SK-N-SH (cell line): ENCODE measurements around the gene LRMDA. TPM values are rescaled to one million over a fixed set of nuclear protein-coding genes. Genes with fewer than 3 reads are reported as not detected.

Experiments
- CTCF ChIA-PET: fragments of 300-600, 350-600 bp; formaldehyde crosslinking; extraction: SDS; loops from one replicate; lab custom pipeline; 2021; lab: Yijun Ruan, JAX
- POLR2A ChIA-PET: fragments of 350-600 bp; sonication (Branson Sonifier 250); formaldehyde crosslinking; extraction: SDS; loops from one replicate; lab custom pipeline; 2020; ENCODE audit warnings: antibody characterized with exemption, inconsistent platforms; lab: Yijun Ruan, JAX
- DNase-seq: peaks from one replicate; pipeline ENCODE4 v3.0.0; 2012
- H2AFZ ChIP-seq: fragments of 200-600 bp; sonication (generic); 2 replicates; pipeline ENCODE4 v1.8.1; 2016; ENCODE audit warnings: antibody characterized with exemption, mild to moderate bottlenecking, low read depth
- H3F3A ChIP-seq: fragments of 200-600 bp; sonication (generic); replicated peaks from 2 replicates; pipeline ENCODE3; 2016; ENCODE audit warnings: antibody characterized with exemption, mild to moderate bottlenecking; ENCODE audit not compliant: insufficient read depth
- H3K27ac ChIP-seq, 2 experiments: fragments of 200-500 bp in 1 of 2; fragments of 200-600 bp in 1 of 2; sonication (Bioruptor generic) in 1 of 2; sonication (generic), shearing (Covaris generic) in 1 of 2; 2 replicates each; pipeline versions ENCODE4 v1.5.1 to v1.6.1; 2014 to 2016; ENCODE audit warnings: low read depth in 2 of 2, inconsistent platforms in 1 of 2, low read length in 1 of 2, mild to moderate bottlenecking in 1 of 2, mixed read lengths in 1 of 2
- H3K27me3 ChIP-seq: fragments of 200-600 bp; sonication (generic), shearing (Covaris generic); 2 replicates; pipeline ENCODE4 v1.6.1; 2016; ENCODE audit warnings: mixed run types; ENCODE audit not compliant: insufficient read depth
- H3K36me3 ChIP-seq, 2 experiments: fragments of 200-500 bp in 1 of 2; fragments of 200-600 bp in 1 of 2; sonication (Bioruptor generic) in 1 of 2; sonication (generic) in 1 of 2; replicated peaks in 1 of 2; 2 replicates each; pipeline versions ENCODE3 to v1.5.1; 2014 to 2016; ENCODE audit warnings: low read length in 1 of 2, mild to moderate bottlenecking in 1 of 2; ENCODE audit not compliant: insufficient read depth in 2 of 2, control insufficient read depth in 1 of 2
- H3K4me1 ChIP-seq, 2 experiments: fragments of 200-500 bp in 1 of 2; fragments of 200-600 bp in 1 of 2; sonication (Bioruptor generic) in 1 of 2; sonication (generic), shearing (Covaris generic) in 1 of 2; 2 replicates each; pipeline versions ENCODE4 v1.5.1 to v1.6.1; 2014 to 2016; ENCODE audit warnings: low read depth in 1 of 2, low read length in 1 of 2, mixed run types in 1 of 2; ENCODE audit not compliant: insufficient read depth in 2 of 2, control insufficient read depth in 1 of 2
- H3K4me2 ChIP-seq: fragments of 200-600 bp; sonication (generic), shearing (Covaris generic); 2 replicates; pipeline ENCODE4 v1.6.1; 2017; ENCODE audit warnings: mixed run types
- H3K4me3 ChIP-seq, 2 experiments: fragments of 200-500 bp in 1 of 2; fragments of 200-600 bp in 1 of 2; sonication (Bioruptor generic) in 1 of 2; sonication (generic), shearing (Covaris generic) in 1 of 2; 2 replicates each; pipeline versions ENCODE4 v1.5.1 to v1.8.1; 2014 to 2016; ENCODE audit warnings: low read depth in 2 of 2, inconsistent platforms in 1 of 2, low read length in 1 of 2, mild to moderate bottlenecking in 1 of 2, mixed read lengths in 1 of 2, moderate library complexity in 1 of 2
- H3K79me2 ChIP-seq: fragments of 200-600 bp; sonication (generic); 2 replicates; pipeline ENCODE4 v1.8.1; 2017; ENCODE audit warnings: mild to moderate bottlenecking; ENCODE audit not compliant: insufficient read depth
- H3K9ac ChIP-seq: fragments of 200-600 bp; sonication (generic); 2 replicates; pipeline ENCODE4 v1.6.1; 2017; ENCODE audit warnings: mixed run types
- H3K9me2 ChIP-seq: fragments of 200-600 bp; sonication (generic); 2 replicates; pipeline ENCODE4 v1.6.1; 2017; ENCODE audit warnings: mixed run types
- H3K9me3 ChIP-seq: fragments of 200-600 bp; sonication (generic); 2 replicates; pipeline ENCODE4 v1.6.1; 2017; ENCODE audit warnings: mixed run types, mild to moderate bottlenecking, moderate library complexity
- H4K20me1 ChIP-seq: fragments of 200-600 bp; sonication (generic); 2 replicates; pipeline ENCODE4 v1.6.1; 2017; ENCODE audit warnings: mild to moderate bottlenecking, mixed run types; ENCODE audit not compliant: insufficient read depth
- ELF1 ChIP-seq: IDR thresholded peaks from 2 replicates; pipeline ENCODE4 v1.4.0; 2012
- EP300 ChIP-seq, 2 experiments: IDR thresholded peaks; 2 replicates each; pipeline versions ENCODE4 v1.4.0 to v1.6.1; 2012; ENCODE audit warnings: borderline replicate concordance in 1 of 2, low read depth in 1 of 2, low read length in 1 of 2
- EZH2phosphoT487 ChIP-seq: fragments of 200-600 bp; sonication (generic); IDR thresholded peaks from 2 replicates; pipeline ENCODE4 v1.6.1; 2017; ENCODE audit warnings: low read depth, mixed run types, mild to moderate bottlenecking, antibody characterized with exemption, moderate library complexity, borderline replicate concordance
- FOSL2 ChIP-seq: IDR thresholded peaks from 2 replicates; pipeline ENCODE4 v1.4.0; 2012; ENCODE audit warnings: low read depth, mild to moderate bottlenecking, moderate library complexity, borderline replicate concordance
- FOXJ3 ChIP-seq: sonication (generic); formaldehyde crosslinking; IDR thresholded peaks from 2 replicates; pipeline ENCODE4 v1.5.1; 2020; ENCODE audit warnings: mild to moderate bottlenecking, missing genetic modification reagents
- GABPA ChIP-seq: IDR thresholded peaks from 2 replicates; pipeline ENCODE4 v1.4.0; 2012; ENCODE audit warnings: low read depth, mild to moderate bottlenecking
- GATA2 ChIP-seq: sonication (generic); formaldehyde crosslinking; IDR thresholded peaks from 2 replicates; pipeline ENCODE4 v1.5.0; 2020; ENCODE audit warnings: mild to moderate bottlenecking, missing genetic modification reagents
- IRF3 ChIP-seq: fragments of 150-350 bp; IDR thresholded peaks from 2 replicates; pipeline ENCODE4 v1.6.1; 2016; ENCODE audit warnings: mild to moderate bottlenecking, low read depth, low read length
- JUND ChIP-seq: IDR thresholded peaks from 2 replicates; pipeline ENCODE4 v1.4.0; 2012
- MAX ChIP-seq: IDR thresholded peaks from 2 replicates; pipeline ENCODE4 v1.4.0; 2012; ENCODE audit warnings: low read depth
- MXI1 ChIP-seq: IDR thresholded peaks from 2 replicates; pipeline ENCODE4 v1.6.1; 2012; ENCODE audit warnings: mild to moderate bottlenecking, low read depth, low read length, improper control_type of control experiment
- NFIC ChIP-seq: IDR thresholded peaks from 2 replicates; pipeline ENCODE4 v1.4.0; 2012; ENCODE audit warnings: borderline replicate concordance
- PBX3 ChIP-seq: IDR thresholded peaks from 2 replicates; pipeline ENCODE4; 2012
- RAD21 ChIP-seq: IDR thresholded peaks from 2 replicates; pipeline ENCODE4 v1.6.1; 2012; ENCODE audit warnings: mild to moderate bottlenecking, low read length
- RCOR1 ChIP-seq: fragments of 150-350 bp; IDR thresholded peaks from 2 replicates; pipeline ENCODE4 v1.6.1; 2017; ENCODE audit warnings: antibody characterized with exemption, low read length
- REST ChIP-seq: IDR thresholded peaks from 2 replicates; pipeline ENCODE4 v1.6.1; 2012; ENCODE audit warnings: mild to moderate bottlenecking, low read depth, low read length, moderate library complexity
- SIN3A ChIP-seq: IDR thresholded peaks from 2 replicates; pipeline ENCODE4 v1.6.1; 2012; ENCODE audit warnings: low read depth, mild to moderate bottlenecking, low read length, moderate library complexity, borderline replicate concordance
- TAF1 ChIP-seq: IDR thresholded peaks from 2 replicates; pipeline ENCODE4 v1.6.1; 2012; ENCODE audit warnings: low read depth, mild to moderate bottlenecking, low read length, moderate library complexity, borderline replicate concordance
- TCF12 ChIP-seq: IDR thresholded peaks from 2 replicates; pipeline ENCODE4 v1.4.0; 2012
- USF2 ChIP-seq: fragments of 150-350 bp; IDR thresholded peaks from 2 replicates; pipeline ENCODE4 v1.6.1; 2017; ENCODE audit warnings: antibody characterized with exemption, low read length, low read depth, borderline replicate concordance
- YY1 ChIP-seq: IDR thresholded peaks from 2 replicates; pipeline ENCODE4 v1.4.0; 2012; ENCODE audit warnings: low read depth, mild to moderate bottlenecking
- WGBS: methylation state at CpG from one replicate; pipeline ENCODE4 v1.1.6; 2017; ENCODE audit warnings: low lambda C conversion rate; 5-methylcytosine and 5-hydroxymethylcytosine counted together
- polyA plus RNA-seq, 3 experiments: library from polyadenylated mRNA; depleted of rRNA; stranded (reverse); fragments of >200 nt; gene quantifications; 2 replicates each; pipeline ENCODE4 v1.2.3, GENCODE V29; 2012

LRMDA gene
- polyA plus RNA-seq, 1 of the 3 experiments (the other 2 are of a cell fraction), result 0.95 TPM

- no peak for TF ChIP-seq SIN3A
- TF ChIP-seq IRF3, result no peak
These were observed 180.0 kb downstream of the LRMDA start (continued) for GRCh38 chr10:75611172-75611992.

- ChIA-PET POLR2A (no interaction called here), CTCF (no interaction called here)
- Histone ChIP-seq H3K4me3 (no peak overlapping the region), H3K36me3 (no peaks in the 10 kb centered on the region), H3K79me2 (no peaks in the 10 kb centered on the region), H3F3A (no peaks in the 10 kb centered on the region), H3K4me2 (no peak overlapping the region), H3K27ac (no peak overlapping the region), H4K20me1 (no peaks in the 10 kb centered on the region), H2AFZ (no peak overlapping the region), H3K9ac (no peak overlapping the region), H3K9me3 (no peaks in the 10 kb centered on the region), H3K4me1 (peaks cover 0 to 6% of the 10 kb centered on the region in 2 experiments; a peak in 2 of 4 replicates), H3K9me2 (no peaks in the 10 kb centered on the region), H3K27me3 (no peaks in the 10 kb centered on the region)
- WGBS, result 56% methylated on average over 3 of the region's 3 CpGs
- no peak for DNase-seq
- TF ChIP-seq PBX3 (no peak), RAD21 (no peak), JUND (no peak), RCOR1 (no peak), EP300 (IDR thresholded peaks at IDR 0.05; ENCODE audit: borderline replicate concordance in 1 of 2, low read depth in 1 of 2, low read length in 1 of 2) (no peak), TCF12 (no peak), IRF3 (no peak), GABPA (no peak), EZH2phosphoT487 (no peak), TAF1 (no peak), FOSL2 (no peak), FOXJ3 (CRISPR knock-in tag) (no peak), ELF1 (no peak), REST (no peak), GATA2 (no peak), YY1 (no peak), NFIC (no peak), MXI1 (no peak), MAX (no peak), USF2 (no peak)
These were observed 180.6 kb downstream of the LRMDA start for GRCh38 chr10:75611993-75612372.
